GM18907 (cell line): Measurements from ENCODE around the gene RPGRIP1L.

ENCODE experiments used
- ATAC-seq: cut with Tn5 transposase; IDR thresholded peaks from one replicate; pipeline ENCODE4 v1.9.1; 2021; ENCODE audit warnings: mild to moderate bottlenecking, moderate library complexity; ENCODE audit not compliant: unreplicated experiment

RPGRIP1L gene

GRCh38 chr16:53608094-53608493, 95.6 kb downstream of the RPGRIP1L start:
- ATAC-seq, result no peak

GRCh38 chr16:53605831-53606400, 97.7 kb downstream of the RPGRIP1L start:
- ATAC-seq, result no peak

- no peak for ATAC-seq
Measured at GRCh38 chr16:53605356-53605755, 98.3 kb downstream of the RPGRIP1L start.

- ATAC-seq, result no peak
Measured at GRCh38 chr16:53601961-53602360, 101.7 kb downstream of the RPGRIP1L start.

- ATAC-seq, result no peak
Measured at GRCh38 chr16:53600616-53601015, 103.0 kb downstream of the RPGRIP1L start.

- no peak for ATAC-seq
Measured at GRCh38 chr16:53600126-53600525, 103.5 kb downstream of the RPGRIP1L start.

GRCh38 chr16:53599548-53599947, 104.1 kb downstream of the RPGRIP1L start:
- ATAC-seq, result no peak

GRCh38 chr16:53598511-53599275, 105.0 kb downstream of the RPGRIP1L start:
- ATAC-seq, result no peak

GRCh38 chr16:53597776-53598175, 105.9 kb downstream of the RPGRIP1L start:
- no peak for ATAC-seq

GRCh38 chr16:53588081-53588648, 115.5 kb downstream of the RPGRIP1L start:
- ATAC-seq, result no peak

GRCh38 chr16:53583401-53583800, 120.3 kb downstream of the RPGRIP1L start:
- ATAC-seq, result no peak

GRCh38 chr16:53581784-53582183, 121.9 kb downstream of the RPGRIP1L start:
- ATAC-seq, result no peak

GRCh38 chr16:53580038-53580802, 123.4 kb downstream of the RPGRIP1L start:
- no peak for ATAC-seq

GRCh38 chr16:53576904-53577303, 126.8 kb downstream of the RPGRIP1L start:
- ATAC-seq, result no peak

GRCh38 chr16:53576210-53576609, 127.4 kb downstream of the RPGRIP1L start:
- no peak for ATAC-seq

GRCh38 chr16:53571763-53572162, 131.9 kb downstream of the RPGRIP1L start:
- ATAC-seq, result no peak

GRCh38 chr16:53566552-53567245, 137.0 kb downstream of the RPGRIP1L start:
- no peak for ATAC-seq

GRCh38 chr16:53565296-53565863, 138.3 kb downstream of the RPGRIP1L start:
- ATAC-seq, result no peak

- no peak for ATAC-seq
Measured at GRCh38 chr16:53563426-53563825, 140.2 kb downstream of the RPGRIP1L start.

- ATAC-seq, result no peak
Measured at GRCh38 chr16:53561101-53561888, 142.4 kb downstream of the RPGRIP1L start.
